ENCODE results near the gene CDC14C.
"Not testable (repeated sequence)": the region's sequence is repeated elsewhere in the genome, so short reads cannot be mapped to it uniquely, and the experiment has no call there.

The CDC14C gene

DNA sequence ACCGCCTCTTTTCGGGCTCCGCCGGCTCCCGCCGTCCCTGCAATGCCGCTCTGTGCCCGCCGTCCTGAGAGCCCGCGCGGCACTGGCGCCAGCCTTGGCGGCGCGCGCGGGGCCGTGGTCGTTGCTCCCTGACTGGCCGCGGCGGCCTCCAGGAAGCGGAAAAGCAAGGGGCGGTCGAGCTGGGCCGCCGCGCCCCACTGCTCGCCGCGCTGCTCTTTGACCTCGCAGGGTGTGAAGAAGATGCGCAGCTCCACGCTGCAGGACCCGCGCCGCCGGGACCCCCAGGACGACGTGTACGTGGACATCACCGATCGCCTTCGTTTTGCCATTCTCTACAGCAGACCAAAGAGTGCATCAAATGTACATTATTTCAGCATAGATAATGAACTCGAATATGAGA lies at the start of gene CDC14C:
Gene CDC14C, plus strand, starts transcription at position 115 of the 400 bp plus-strand sequence. Its CDS starts 126 bp downstream, at position 241.
- no peak for DNase-seq

DNA sequence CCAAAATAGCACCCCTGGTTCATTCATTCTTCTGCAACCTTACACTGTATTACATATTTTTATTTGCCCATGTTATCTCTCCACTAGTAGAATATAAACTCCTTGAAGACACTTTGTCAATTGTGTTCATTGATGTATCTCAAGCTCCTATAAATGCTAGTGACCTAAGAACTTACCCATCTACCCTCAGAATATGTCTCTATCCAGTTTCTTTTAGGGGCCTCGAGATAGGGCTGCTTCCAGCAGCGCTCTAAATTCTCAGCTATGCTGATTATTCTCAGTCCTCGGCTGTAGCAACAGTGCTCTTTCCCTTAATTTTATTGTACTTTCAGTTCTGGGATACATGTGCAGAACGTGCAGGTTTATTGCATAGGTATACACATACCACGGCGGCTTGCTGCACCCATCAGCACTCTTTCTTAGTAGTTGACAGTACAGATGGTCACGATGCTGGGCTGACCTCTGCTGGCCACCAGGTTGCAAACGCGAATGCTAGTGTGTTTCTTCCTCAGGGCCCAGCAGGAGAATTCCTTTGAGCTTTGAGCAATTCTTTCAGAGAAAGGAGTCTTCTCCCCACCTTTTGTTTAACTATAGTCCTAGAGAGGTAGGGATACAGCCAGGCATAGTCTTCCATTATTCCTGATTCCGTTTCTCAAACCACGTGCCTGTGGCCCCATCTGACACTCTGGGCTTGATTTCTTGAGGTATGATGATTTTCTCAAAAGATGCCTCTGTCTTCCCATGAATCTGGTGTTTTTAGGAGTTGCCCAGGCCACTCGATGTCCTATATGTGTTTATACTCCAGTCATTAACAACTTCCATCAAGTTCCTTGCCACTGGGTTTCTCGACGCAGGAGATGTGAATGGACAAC lies 49.1 kb upstream of the CDC14C start:
- DNase-seq, result peak; percentile 36

DNA sequence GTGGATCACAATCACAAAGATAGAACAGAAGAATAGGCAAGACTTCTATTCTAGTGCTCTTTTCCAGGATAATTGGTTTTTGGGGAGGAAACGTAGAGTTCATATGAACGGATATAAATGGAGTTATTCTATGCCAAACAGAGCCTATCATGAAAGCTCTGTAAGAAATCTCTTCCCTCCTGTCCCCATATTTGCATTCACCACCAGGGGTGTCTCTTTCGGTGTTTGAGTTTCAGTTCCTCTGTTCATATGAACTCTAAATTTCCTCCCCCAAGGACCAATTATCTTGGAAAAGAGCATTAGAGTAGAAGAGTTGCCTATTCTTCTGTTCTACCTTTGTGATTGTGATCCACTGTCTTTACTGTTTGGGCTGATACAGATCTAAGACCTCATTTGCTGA lies 48.3 kb upstream of the CDC14C start:
- DNase-seq, result peak; percentile 18

DNA sequence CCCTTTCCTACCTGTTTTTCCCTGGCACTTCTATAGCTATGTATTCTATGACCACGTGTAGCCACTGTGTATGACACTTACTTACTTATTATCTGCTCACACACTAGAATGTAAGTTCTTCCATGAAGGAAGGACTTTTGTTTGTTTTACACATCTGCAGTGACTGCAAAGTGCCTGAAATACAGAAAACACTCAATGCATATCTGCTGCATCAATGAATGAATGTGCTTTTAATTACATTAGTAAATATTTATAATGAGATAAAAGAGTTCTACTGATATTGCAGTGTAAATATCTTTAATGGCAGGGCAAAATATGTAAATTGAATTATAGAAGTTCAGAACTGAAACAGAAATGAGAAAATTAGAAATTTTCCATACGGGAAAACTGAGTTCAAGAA lies 43.5 kb upstream of the CDC14C start:
- no peak for DNase-seq

DNA sequence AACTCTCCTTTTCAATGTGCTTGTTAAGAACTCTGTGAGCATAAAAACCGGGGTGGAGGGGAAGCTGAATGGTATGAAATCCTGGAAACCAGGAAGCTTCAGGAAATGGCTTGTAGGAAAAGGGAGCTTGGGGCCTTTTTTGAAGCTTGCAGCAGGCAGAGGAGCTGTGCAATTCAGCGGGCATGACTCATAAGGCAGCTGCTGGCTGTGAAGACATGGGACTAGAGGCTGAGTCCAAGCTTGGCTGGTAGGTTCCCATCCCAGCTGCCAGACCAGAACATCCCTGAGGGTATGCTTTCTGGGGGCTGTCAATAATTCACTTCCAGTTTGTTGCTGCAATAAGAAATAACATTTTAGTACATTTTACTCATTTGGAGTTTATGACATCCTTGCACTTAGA lies 36.8 kb upstream of the CDC14C start:
- DNase-seq, result no peak

DNA sequence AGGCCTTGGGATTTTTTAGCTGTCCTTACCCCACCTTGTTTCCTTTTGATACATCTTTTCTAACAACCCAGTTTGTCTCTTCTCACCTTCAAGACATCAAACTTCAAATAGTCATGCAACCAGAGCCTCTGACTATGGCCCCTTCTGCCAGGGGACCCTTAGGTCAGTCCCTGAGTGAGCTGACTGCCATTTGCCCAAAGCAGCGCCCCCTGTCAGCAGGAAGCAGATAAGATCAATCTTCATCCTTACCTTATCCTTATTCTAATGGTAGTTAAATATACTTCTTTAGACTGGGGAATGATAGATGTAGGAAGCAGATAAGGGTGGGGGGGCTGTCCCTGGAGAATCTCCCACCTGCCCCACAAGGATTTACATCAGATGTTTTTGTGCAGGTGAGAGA lies 29.8 kb upstream of the CDC14C start:
- no peak for DNase-seq

DNA sequence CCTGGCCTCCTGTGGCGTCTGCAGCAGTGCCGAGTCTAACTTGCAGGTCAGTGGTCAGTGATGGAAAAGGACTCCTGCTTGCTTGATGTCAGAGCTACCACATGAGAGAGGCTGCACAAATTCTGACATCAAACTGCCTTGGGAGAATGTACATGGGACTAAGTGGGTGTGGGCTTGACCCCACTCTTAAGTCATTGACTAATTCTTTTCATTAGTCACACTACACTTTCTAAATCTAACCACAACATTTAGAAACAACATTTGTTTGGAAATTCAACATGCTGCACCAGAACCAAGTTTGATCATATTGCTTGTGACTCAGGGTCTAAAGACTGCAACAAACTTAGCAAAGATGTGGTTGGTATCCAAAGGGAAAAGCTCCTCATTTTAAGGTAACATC lies 24.4 kb upstream of the CDC14C start:
- no peak for DNase-seq

DNA sequence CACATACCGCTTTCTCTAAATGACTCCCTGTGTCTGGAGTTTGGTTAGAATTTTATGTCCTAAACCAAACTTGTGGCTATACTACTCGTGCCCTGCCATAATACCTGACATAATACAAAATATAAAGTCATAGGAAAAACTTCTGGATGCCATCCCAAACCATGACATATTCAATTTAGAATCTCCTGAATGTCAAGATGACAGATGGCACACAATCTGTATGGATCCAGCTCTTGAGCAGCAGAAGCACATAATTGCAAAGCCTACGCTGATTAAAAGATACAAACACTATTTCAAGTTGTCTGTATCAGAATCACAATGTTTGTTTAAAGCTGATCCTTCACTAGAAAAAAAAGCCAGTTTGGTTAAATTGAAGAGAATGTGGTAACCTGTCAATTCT lies 22.4 kb upstream of the CDC14C start:
- no peak for DNase-seq

DNA sequence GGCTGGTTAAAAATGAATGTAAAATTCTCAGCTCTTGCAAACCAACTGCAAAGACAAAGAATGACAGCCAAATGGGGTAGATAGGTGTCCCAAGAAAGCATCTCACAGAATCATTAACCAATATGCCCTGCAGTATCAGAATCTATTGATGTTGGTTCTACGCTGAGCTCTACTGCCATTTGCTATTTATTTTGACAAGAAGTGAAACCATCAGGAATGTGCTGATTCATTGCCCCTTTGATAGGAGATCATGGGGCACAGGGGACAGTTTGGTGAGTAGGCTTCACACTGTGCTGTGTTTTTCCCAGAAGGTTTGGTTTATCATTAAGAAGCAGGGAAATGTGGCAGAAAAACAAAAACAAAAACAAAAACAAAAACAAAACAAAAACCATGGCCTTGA lies 19.4 kb upstream of the CDC14C start:
- no peak for DNase-seq

DNA sequence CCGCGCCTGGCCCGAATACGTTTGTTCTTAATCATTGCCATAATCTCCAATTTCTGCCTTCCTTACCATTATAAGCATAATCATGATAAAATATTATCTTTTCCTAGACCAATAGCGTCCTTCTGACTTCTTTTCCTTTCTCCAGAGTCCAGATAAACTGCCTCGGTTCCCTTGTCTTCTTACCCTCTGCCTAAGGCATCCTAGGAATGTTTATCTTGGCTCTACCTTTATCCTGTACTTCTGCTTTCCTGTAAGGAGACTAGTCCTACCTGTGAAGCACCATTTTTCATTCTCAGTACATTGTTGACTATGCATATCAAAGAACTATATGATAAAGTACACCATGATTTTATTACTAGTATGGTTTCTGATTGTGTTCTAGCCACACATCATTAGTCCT lies 18.7 kb upstream of the CDC14C start:
- DNase-seq, result not testable (repeated sequence)

DNA sequence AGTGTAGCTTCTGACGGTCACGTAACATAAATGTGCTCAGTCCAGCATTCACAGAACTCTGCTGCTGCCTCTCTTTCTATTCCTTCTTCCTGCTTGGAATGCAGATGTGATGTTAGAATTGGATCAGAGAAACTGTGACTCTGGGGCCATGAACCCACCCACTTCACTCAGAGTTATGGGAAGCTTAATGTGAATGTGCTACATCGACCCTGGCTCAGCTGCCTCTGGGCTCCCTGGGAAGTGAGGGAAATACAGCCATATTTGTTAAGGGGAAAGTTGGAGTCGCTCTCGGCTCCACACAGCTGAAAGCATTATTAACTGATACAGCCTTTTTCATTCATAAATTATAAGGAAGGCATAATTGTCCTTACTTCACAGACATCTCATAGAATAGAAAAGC lies 14.5 kb upstream of the CDC14C start:
- not testable (repeated sequence) for DNase-seq

DNA sequence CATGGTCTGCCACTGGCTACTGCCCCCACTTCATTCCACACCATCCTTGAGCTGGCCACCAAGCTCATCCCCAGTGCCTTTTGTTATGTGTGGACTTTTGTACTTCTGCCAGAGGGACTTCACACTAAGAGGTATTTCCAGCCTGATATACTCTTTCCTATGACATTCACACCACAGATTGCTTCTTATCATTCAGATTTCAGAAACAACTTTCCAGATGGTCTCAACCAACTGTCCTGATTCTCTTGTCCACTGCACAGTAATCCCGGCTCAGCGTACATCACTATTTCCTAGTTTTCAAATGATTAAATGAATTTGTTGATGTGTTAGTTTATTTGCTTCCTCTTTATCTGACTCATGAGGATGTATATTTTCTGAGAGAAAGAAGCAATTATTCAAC lies 7.1 kb downstream of the CDC14C start:
- DNase-seq, result no peak

DNA sequence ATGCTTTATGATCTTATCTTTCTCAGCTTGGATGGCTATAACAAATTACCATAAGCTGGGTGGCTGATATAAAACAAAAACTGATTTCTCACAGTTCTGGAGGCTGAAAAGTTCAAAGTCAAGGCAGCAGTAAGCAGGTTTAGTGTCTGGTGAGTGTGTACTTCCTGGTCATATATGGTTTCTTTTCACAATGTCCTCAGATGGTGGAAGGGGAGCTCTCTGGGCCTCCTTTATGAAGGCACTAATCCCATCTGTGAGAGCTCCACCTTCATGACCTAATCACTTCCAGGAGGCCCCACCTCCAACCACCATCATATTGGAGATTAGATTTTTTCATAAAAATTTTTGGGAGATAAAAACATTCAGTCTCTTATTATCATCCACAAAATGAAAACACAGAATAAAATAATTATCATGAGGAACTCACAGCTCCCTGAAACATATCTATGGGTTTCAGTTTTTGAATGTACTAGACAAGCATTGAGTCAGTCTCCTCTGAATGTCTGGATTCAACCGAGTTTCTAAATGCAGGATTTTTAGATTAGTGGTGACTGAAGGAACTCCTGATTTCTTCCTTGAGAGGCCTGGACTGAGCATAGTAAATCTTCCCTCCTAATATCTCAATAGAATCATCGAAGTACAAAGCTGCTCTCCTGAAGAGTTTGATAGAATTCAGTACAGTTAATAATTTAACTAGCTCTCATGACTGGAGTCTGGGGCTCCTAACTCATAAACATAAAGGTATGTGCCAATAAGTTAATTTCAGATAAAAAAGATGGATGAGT lies 8.0 kb downstream of the CDC14C start:
- DNase-seq, result no peak

DNA sequence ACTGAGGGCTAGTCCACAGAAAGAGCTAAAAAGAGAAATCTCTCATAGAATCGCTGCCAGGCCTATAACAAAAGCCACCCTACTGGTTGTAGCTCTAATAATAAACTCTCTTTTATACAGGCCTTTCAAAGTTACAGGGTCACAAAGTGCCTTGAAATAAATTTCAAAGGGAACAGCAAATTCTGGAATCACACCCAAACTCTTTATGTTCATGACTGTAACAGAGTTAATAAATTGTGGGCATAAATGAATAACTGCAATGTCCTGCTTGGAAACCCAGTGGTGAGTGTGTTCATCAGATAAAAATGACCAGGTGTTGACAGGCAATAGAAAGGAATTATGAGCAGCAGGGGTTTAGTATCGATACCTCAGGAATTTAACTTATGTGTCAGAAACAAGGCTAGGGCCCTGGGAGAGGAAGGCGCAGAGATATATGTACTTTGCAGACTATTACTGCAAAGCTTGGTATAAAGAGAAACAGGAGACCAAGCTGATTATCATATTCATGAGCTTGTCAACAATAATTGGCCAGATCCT lies 9.3 kb downstream of the CDC14C start:
- DNase-seq, result no peak

DNA sequence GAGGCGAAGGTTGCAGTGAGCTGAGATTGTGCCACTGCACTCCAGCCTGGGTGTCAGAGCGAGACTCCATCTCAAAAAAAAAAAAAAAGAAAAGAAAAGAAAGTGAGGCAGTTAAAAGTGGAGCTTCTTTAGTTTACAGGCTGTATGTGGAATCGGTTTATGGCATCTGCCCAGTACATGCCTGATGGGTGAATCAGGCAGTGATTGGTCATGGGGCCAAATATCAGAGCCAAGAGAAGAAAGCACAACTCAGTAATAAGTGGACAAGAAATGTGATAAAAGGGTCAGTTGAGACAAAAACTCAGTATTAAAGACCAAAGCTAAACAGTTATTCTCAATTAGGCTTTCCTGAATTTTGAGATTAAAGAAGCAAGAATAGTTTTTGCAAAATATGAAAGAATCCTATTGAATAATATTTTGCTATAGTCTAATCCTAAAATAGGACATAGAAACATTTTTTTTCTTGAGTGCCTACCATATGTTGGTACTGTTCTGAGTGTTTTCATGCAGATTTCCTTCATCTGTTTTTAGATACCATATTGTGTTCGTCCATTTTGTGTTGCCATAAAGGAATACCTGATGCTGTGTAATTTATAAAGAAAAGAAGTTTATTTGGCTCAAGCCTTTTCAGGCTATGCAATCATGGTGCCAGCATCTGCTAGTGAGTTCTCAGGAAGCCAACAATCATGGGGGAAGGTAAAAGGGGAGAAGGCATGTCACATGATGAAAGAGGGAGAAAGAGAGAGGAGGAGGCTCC lies 14.4 kb downstream of the CDC14C start:
- no peak for DNase-seq

DNA sequence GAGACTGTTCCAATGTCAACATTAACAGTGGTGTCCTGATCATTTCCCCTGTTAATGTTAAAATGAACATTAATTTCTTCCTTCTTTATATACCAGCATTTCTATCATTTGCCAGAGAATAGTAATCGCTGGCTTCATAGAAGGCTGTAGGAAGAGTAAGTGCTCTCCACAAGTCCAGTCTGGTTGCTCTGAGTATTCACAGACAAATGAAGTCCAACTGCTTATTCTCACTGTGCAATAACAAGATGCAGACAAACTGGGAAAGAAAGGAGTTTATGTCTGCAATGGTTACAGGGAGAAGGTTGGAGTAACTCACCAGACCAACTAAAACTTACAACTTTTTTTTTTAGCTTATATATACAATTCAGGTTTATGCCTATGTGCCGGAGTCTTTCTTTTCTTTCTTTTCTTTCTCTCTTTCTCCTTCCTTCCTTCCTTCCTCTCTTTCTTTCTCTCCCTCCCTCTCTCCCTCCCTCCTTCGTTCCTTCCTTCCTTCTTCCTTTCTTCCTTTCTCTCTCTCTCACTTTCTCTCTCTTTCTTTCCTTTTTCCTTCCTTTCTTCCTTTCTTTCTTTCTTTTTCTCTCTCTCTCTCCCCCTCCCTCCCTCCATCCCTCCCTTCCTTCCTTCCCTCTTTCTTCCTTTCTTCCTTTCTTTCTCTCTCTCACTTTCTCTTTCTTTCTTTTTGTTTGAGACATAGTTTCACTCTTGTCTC lies 19.1 kb downstream of the CDC14C start:
- no peak for DNase-seq

DNA sequence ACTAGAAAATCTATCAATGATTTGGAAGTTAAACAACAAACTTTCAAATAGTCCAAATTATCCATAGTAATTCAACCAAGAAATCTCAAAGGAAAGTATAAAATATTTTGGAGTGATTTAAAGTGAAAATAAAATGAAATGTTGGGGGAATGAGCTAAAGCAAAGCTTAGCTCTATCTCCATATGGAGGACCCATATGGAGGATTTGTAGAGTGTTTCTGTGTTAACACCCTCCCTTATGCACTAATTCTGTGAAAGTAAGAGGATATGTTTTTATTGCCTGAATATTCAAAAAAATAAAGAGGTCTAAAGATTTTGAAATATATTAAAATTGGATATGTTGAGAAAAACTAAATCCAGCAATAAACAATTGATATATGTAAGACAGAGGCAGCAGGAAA lies 31.6 kb downstream of the CDC14C start:
- no peak for DNase-seq

DNA sequence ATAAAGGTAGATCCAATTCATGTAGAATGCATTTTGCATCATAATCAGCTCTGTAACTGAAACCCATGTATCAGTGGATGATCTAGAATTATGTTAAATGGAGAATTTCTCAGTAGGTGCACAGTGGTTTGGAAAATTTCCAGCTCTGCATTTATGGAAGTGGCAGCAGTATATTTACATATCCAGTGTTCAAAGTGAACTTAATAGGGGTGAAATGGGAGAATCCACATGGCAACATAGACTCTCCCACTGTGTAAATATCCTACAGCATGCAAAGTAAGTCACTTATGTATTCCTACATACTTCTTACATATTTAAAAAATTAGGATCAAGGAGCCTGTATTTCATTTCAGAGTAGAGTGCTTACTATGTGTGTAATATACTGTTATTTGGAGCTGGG lies 35.3 kb downstream of the CDC14C start:
- no peak for DNase-seq

DNA sequence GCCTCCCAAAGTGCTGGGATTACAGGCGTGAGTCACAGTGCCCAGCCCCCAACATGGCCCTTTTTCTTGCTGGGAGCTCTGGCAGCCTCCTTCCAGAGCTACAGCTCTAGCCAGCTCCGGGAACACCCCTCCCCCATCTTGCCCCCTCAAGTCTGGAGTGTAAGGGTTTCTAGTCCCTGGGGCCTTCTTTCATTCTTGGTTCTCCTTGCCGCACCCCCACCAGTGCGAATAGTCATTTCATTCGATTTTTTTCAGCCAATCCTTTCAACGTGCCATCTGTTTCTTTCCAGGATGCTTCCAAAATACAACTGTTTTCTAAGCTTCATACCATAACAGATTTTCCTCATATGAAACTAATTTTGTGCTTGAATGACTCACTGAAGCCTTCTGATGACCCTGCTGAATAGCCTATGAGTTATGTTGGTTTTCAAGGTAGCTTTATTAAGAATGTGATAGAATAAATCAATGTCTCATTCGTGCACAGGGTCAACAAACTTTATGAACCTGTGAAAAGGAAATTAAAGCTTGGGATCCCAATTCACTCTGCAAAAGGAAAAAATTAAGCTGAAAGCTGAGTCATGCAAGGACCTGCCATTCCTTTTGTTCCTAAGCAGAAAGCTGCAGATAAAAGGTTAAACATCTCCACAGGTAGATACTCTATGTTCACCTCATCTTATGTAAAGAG lies 38.6 kb downstream of the CDC14C start:
- no peak for DNase-seq

DNA sequence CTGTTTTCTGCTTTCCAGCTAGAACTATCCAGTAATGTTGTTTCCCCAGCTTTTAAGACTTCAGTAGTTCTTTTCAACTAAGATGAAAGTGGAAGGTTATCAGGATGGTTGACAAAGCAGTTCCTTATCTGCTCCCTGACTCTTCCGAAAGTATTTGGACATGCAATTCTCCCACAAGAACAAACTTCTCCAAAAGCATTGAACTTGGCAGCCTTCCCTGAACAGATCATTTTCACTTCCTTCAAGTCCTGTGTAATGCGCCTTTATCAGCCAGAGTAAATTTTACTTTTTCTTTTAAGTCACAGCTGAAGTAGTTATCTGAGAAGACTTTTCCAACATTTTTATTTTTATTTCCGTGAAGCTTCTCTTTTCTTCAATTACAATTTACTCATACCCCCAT lies 39.7 kb downstream of the CDC14C start:
- peak; percentile 71 for DNase-seq

DNA sequence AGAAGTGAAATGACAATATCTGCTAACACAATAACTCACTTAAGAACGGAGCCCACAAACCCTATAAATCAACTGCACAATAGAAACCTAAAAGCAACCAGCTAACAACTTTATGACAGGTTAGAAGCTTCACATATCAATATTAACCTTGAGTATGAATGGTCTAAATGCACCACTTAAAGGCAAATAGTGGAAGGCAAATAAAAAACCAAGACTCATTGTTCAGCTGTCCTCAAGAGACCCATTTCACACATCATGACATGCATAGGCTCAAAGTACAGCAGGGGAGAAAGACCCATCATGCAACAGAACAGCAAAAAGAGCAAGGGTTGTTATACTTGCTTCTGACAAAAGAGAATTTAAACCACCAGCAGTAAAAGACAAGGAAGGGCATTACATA lies 46.8 kb downstream of the CDC14C start:
- DNase-seq, result no peak

DNA sequence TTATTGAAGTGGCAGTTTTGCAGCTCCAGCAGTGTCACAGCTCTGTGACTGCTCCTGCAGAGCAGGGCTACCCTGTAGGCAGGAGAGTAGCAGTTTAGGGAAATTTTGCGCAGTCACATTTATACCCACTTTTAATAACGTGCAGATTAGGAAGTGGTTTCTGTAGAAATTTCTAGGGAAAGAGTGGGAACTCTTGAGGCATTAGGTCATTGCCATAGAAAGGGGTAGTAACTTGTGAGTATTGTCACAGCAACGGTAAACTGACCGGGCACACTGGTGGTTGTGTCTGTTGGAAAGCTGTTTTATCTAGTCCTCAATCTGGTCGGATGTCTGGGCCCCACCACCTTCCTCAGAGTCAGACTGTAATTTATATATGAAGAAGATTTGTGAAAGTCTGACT lies 51.9 kb downstream of the CDC14C start:
- no peak for DNase-seq

All from RPMI8226 (cell line).